Measurements from ENCODE around the gene OR6K3. TPM values are rescaled to one million over a fixed set of nuclear protein-coding genes. Genes with fewer than 3 reads are reported as not detected.

Gene OR6K3
- total RNA-seq, 1 donor from 2014 or later, result 6.3 TPM

GRCh38 chr1:158687037-158687436 lies 33.5 kb downstream of the OR6K3 start:
- no peak for DNase-seq (ENCODE audit: low spot score)

- DNase-seq (ENCODE audit: low spot score), result peak; percentile 29
Measured at GRCh38 chr1:158686111-158687009, 34.2 kb downstream of the OR6K3 start, which contains the start of gene SPTA1. TSS of gene SPTA1 (minus strand) at chr1:158686715. CDS start at chr1:158686517, 198 bp downstream.

GRCh38 chr1:158685085-158685484 lies 35.4 kb downstream of the OR6K3 start:
- no peak for DNase-seq (ENCODE audit: low spot score)

GRCh38 chr1:158681606-158682005 lies 38.9 kb downstream of the OR6K3 start:
- DNase-seq (ENCODE audit: low spot score), result no peak

- no peak for DNase-seq (ENCODE audit: low spot score)
Measured at GRCh38 chr1:158679289-158679688, 41.2 kb downstream of the OR6K3 start.

- DNase-seq (ENCODE audit: low spot score), result no peak
Measured at GRCh38 chr1:158675563-158676323, 44.8 kb downstream of the OR6K3 start.

GRCh38 chr1:158674302-158674701 lies 46.2 kb downstream of the OR6K3 start:
- DNase-seq (ENCODE audit: low spot score), result no peak

Other genes starting within 250 kb of the OR6K3 start
- gene OR10R2, start 248.5 kb downstream of the OR6K3 start, total RNA-seq (ENCODE audit: insufficient read depth, low replicate concordance), result 14.0 TPM
- 7.7 TPM for gene OR6Y1, start 166.3 kb downstream of the OR6K3 start, total RNA-seq (ENCODE audit: insufficient read depth, low replicate concordance)
- 7.9 TPM for gene OR6P1, start 150.1 kb downstream of the OR6K3 start, total RNA-seq (ENCODE audit: insufficient read depth, low replicate concordance)
- 5.1 TPM for gene OR10X1, start 140.8 kb downstream of the OR6K3 start, total RNA-seq (ENCODE audit: insufficient read depth, low replicate concordance)
- 3.6 TPM for gene OR10Z1, start 115.5 kb downstream of the OR6K3 start, total RNA-seq (ENCODE audit: insufficient read depth, low replicate concordance)
- 3.9 TPM for gene SPTA1, start 34.0 kb downstream of the OR6K3 start, total RNA-seq (ENCODE audit: insufficient read depth, low replicate concordance)
- gene OR6K2, start 20.1 kb downstream of the OR6K3 start, total RNA-seq (ENCODE audit: insufficient read depth, low replicate concordance), result 9.1 TPM
- gene OR6K6, start 34.0 kb upstream of the OR6K3 start, total RNA-seq (ENCODE audit: insufficient read depth, low replicate concordance), result 10.1 TPM
- 2.2 TPM for gene OR6N1, start 51.5 kb upstream of the OR6K3 start, total RNA-seq (ENCODE audit: insufficient read depth, low replicate concordance)
- gene OR6N2, start 60.5 kb upstream of the OR6K3 start, total RNA-seq (ENCODE audit: insufficient read depth, low replicate concordance), result 6.3 TPM
- gene MNDA, start 110.6 kb upstream of the OR6K3 start, total RNA-seq (ENCODE audit: insufficient read depth, low replicate concordance), result 15.9 TPM
- gene PYHIN1, start 210.8 kb upstream of the OR6K3 start, total RNA-seq (ENCODE audit: insufficient read depth, low replicate concordance), result 5.8 TPM

Data from umbilical cord (tissue), 2 donors.